Fibroblast of gingiva (primary cell): ENCODE data around the gene ROR1.

Experiments
- DNase-seq: peaks from one replicate; pipeline ENCODE4 v3.0.0-alpha.2; 2011; ENCODE audit warnings: low read depth

ROR1 gene

DNA sequence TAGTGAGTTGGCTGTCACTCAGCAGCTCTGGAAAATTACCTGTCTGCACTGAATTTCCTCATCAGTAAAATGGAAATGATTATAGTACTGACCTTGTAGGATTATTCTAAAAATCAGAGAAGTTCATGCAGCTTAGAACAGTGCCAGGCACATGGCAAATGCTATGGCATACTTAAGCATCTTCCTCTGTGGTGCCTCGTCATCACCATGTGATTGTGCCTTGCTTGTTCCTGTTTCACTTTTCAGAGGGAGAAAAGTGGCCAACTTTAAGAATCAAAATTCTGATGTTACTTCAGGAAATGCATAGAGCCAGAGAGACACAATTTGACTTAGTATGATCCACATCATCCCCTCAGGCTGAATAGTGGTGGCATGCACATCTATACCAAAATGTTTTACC is 203.6 kb downstream of the ROR1 start:
- DNase-seq, result no peak

DNA sequence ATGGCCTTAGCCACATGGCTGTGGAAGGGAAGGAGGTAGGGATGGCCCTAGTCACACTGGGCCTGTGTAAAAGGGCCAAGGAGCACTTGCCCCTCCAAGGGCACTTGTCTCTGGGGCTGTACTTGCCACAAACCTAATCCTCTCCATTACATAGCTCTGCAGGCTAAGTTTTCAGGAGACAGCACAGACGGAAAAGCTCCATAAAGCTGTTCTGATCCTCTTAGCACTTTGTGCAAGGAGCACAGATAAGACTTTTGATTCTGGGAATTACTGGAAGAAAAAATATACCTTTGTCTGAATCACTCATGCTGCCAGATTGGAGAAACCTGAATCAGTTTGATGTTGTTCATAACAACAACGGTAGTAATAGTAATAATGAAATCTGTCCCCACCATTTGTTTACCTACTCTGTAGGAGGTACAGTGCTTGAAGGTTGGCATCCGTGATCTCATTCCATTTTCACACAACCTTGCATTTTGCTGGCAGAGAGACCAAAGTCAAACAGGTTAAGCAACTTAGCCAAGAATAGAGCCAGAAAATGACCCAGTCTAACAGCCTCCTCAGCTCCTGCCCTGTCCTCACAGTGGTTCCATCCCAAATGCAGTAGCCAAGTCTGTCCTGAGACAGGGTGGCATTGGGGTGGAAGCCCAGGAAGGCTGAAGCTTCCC is 207.1 kb downstream of the ROR1 start:
- DNase-seq, result no peak

DNA sequence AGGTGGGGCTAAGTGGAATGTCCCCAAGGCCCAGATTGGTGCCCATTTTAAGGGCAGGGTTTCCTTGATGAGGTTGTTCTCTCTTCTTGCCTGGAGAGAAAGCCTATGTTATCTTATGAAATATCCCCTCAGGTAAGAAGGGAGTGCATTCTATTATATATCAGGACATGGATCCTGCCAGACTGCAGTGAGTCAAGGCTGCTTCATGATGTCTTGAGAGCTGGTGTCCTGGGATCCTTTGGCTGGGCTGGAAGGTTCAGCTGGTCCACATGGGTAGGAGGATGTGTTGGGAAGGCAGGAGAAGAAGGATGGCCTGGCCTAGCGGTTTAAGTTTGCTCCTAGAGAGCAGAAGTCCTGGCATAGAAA is 207.6 kb downstream of the ROR1 start:
- DNase-seq, result no peak

DNA sequence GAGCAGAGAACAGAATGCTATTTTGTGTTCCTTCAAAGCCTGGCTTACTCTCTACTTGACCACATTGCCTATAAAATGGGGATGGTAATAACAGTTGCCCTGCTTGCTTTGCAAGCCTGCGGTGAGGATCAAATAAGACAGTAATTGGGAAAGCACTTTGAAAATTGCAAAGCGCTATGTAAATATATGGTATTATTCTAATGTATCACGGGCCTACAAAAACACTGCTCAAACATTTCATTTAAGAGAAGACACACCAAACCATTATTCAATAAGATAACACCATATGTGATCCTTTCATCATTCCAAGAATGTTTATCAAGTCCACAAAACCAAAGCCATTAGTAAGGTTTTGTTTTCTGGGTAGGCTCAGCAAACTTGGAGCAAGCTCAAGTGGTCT is 208.4 kb downstream of the ROR1 start:
- DNase-seq, result no peak

DNA sequence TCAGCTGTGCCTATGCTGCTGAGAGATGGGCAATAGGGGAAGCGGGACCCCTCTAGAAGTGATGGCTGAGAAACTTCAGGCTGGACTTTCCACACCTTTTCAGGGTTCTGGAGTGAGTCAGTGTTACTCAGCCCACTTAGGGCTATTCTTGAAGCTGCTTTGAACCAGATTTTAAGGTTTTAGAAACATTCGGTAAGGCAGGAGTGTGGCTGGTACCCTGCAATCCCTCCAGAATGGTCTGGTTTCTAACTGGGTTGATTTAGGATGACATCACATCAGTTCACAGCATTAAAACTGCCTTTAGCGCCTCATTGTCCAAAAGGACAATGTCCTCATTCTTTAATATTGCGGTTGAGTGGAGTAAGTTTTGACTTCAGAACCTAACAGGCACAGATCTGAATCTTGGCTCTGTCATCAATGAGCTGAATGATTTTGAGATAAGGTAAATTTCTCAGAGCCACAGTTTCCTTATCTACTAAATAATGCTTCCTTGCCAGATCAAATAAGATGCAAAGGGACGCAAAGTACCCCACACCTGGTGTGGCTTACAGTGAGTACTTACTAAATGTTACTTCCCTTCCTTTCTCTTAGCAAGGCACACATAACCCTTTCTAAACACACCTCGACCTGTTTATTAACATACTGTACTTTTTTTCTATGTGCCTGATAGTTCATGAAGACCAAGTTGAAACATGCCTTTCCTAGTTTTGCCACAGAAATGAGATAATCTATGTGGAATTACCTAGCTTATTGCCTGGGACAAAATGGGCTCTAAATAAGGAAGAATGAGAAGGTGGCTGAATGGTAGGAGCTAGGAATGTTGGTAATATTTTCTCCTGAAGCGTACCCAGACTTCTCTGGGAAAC is 209.8 kb downstream of the ROR1 start:
- DNase-seq, result no peak

DNA sequence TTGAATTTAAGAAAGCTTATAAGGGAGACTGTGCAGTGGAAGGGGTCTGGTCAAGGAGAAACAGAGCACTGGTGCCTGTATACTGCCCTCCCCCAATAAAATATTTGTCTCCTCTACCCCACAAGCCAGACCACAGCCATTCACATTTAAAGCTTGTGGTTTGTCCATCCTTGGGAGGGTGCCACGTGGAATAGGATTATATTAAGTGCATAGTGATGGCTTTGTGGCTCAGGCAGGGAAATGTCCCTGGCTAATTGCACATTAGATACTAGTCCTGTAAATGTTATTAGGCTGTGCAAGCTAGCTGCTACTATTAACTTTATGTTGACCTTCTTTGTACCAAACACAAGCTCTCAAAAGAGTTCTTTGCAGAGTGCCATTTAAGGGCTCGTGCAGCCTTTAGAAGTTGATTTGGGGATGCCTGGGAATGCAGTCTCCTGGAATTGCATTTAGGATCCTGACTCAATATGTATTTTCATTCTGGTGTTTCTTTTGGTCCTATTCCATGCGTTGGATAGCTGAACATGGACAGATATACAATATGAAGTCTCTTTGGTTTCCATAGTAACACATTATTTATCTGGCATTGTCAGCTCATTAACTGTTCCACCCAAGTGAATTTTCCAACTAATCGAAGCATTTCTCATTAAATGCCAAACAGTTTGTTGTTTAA is 210.6 kb downstream of the ROR1 start:
- peak; percentile 15 for DNase-seq

DNA sequence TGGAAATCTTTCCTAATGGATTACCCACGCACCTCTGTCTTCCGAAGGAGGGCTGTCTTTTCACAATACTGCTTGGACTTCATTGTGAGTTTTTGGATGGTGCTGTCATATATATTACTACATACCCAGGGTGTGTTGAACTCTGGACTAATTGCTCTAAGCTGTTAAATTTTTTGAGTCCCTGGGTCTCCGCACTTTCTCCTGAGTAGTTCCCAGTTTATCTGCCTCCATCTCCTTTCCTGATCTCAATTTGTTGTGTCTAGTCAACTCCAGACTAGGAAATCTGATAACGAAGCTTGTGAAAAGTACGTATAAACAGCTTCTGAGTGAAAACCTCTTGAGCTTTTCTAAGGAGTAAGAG is 211.1 kb downstream of the ROR1 start:
- DNase-seq, result peak; percentile 34

DNA sequence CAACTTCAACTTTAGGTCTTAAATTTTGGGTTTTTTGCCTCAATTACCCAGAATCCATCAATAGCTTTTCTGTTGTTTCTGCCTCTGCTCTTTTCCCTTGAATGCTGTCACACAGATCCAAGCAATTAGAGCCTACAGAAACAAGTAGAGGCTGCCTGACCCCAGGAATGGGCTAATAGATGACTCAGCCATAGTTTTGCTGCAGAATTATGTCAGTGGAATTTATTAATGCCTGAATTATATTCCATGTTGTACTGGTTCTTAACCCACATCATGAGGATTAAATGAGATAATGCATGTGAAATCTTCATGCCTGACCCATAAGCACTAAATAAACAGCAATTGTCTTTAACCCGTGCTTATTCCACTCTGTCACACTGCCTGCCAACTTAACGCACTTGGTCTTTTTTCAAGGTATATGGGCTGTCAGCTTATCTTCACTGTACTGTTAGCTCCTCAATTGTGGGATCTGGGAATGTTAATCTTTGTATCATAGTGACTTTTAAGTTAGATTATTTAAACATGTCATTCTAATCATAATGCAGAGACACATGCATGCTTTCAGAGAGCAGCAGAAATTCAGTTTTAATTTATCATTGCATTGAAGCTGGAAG is 213.3 kb downstream of the ROR1 start:
- peak; percentile 32 for DNase-seq

DNA sequence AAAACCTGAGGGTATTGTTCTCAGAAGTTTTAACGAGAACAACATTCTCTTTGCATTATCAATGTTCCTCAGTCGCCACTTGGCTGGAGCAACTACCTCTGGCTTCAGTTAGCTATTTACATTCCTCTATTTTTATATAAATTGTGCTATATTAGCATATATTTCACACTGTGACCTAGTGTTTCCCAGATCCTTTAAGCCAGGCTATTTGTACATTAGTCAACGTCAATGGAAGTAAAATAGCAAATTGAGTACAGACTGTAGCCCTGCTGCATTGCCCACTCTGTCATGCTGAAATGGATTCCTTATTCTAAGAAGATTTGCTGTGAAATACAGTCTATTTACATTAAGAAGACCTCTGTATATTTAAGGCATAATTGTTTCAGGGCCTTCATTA is 213.8 kb downstream of the ROR1 start:
- DNase-seq, result no peak

DNA sequence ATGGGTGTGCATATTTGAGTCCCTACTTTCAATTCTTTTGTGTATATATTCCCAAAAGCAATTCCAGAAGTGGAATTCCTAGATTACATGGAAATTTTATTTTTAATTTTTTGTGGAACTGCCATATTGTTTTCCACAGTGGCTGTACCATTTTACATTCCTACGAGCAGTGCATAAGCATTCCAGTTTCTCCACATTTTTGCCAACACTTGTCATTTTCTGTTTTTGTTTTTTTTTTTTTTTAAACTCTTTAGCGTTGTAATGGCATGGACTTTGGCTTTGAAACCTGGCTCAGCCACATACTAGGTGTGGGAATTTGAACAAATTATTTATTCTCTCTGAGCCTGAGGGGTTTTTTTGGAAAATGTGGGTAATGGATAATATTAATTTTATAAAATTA is 215.1 kb downstream of the ROR1 start:
- no peak for DNase-seq

DNA sequence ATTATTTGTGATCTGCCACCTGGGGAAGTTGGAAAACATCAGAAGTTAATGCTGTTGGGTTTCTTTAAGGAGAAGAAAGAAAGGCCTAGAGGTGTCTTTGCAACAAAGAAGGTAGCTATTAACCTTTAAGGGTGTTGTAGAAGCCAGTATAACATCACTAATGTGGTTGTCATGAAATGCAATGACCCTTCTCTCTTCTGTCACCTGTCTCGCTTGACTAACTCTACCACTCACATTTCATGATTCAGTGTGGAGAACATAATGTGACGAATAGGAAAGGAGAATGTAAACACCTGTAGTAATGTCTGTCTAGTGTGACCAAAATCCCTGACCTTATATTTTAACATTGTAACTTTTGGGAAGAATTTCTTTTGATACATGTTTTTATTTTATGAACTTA is 217.9 kb downstream of the ROR1 start:
- no peak for DNase-seq

DNA sequence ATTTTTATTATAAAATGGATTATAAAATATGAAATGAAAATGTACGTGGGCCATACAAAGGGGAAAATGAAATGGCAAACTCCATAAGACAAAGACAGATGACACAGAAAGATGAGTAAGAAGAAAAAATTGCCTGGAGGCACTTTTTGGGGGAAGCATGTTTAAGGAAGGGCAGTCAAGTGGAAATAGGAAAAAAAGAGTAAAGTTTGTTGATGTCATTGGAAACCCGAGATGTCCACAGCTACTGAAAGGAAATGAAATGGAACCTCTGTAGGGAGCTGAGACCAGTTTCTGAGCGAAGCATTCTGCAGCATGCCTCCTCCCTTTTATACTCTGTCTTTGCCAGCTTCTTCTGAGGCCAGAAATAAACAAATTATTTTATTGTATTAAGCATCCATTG is 226.2 kb downstream of the ROR1 start:
- DNase-seq, result peak; percentile 86

DNA sequence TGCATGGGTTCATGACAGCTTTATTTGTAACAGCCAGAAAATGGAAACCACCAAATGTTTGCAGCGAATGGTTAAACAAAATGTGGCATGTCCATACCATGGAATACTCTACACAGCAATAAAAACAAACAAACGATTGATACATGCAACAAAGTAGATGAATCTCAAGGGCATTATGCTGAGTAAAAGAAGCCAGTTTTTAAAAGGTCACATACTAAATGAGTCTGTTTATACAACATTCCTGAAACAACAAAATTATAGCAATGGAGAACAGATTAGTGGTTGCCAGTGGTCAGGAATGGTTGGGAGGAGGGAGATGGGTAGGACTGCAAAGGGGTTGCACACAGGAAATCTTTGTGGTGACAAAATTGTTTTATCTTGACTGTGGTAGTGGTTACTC is 227.2 kb downstream of the ROR1 start:
- peak; percentile 82 for DNase-seq

DNA sequence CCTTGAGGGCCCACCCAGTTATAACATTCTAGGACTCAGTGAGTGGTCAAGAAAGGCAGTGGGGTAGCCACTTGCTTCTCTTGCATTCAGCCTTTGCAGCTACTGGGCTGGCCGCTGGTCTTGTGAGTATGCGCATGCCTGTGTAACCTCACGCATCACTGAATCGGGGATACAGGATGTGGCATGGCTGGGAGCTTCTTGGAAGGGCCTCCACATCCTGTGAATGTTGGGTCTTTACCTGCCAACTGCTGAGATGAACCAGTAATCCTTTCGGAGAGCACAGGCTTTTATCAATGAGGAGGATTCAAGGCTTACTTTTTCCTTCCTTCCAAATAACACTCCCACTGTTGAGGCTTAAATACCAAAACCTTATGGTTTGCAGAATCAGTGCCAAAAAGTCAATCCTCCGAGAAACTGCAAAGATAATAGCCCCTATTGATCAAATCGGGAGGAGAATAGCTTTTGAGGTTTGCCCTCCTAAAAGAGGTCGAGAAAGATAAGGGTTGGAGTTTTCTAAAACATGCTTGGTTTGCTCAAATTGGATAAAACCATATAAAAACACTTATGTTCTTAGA is 230.7 kb downstream of the ROR1 start:
- DNase-seq, result no peak

DNA sequence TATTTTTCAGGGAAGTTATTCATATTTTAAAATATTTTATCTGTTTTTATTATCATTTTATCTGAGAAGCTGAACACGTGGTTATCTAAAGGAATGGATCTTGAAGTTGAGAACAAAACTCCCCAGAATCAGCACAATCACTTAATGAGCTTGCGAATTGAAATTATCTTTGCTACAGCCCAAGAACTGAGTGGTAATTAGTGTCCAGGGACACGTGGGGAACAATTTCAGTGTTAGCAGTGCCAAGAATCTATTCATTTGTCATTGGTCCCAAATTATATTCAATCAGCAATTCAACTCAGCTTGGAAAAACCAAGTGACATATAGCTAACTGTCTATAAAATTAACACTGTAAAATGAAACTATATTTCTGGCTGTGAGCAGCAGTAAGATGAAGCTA is 232.0 kb downstream of the ROR1 start:
- no peak for DNase-seq

DNA sequence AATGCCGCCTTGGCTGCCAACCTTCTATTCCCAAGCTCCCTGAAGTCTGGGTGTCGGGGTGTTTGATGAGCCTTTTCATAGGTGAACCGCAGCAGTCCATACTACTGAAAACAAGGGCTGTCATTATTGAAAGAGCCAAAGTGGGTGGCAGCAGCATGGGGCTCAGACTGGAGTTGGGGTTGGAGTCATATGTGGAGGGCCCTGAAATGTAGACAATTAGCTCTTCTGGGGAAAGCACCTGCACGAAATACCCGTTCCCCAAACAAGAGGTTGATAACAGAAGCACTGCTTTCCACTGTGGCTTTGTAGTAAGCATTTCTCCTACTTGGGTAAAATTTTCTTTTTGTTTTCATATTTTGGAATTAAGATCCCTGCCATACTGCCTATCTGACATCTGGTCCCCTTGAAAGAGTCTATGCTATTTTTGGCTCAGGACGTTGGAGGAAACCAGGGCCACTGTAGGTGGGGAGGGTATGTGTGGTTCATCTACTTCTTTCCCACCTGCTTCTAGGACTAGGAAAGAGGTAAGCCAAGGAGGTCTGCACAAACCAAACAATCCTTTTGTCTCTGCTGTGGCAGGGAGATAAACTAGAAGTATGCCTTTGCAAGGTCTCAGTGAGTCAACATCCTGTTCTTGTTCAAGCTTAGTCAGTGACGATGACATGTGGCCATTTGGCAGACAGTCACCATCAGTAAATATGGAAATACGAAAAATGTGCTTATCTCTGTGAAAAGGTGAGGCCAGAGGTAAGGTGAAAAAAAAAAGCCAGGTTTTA is 232.6 kb downstream of the ROR1 start:
- DNase-seq, result peak; percentile 57

DNA sequence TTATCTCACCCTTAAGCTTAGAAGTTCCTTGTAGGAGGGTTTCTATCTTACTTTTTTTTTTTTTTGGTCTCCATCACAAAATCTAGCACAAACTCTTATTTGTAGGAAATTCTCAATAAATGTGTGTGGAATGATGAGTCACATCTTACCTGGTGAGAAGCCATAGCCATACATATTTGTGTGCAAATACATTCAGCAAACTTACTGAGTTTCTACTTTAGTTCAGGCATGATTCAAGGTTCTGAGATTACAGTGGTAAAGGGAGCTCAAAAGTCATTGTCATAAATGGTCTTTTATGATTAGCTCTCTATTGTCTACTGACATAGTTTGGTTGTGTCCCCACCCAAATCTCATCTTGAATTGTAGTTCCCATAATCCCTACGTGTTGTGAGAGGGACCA is 236.5 kb downstream of the ROR1 start:
- DNase-seq, result no peak

DNA sequence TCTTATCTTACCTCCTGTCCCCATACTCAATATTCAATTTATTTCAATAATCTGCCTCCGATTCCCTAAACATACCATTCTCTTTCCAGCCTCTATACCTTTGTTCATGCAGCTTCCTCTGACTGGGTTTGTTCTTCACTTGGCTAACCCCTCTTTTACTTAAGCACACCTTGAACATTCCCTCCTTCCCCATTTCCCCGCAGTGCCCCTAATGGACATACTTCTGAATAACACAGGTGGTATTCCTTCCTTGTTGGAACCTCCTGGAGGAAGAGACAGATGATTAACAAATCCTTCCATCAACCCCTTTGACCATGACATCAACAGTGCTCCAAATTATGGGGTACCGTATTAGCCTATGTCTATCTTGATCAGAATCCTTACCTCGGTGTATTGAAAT is 239.6 kb downstream of the ROR1 start:
- no peak for DNase-seq

DNA sequence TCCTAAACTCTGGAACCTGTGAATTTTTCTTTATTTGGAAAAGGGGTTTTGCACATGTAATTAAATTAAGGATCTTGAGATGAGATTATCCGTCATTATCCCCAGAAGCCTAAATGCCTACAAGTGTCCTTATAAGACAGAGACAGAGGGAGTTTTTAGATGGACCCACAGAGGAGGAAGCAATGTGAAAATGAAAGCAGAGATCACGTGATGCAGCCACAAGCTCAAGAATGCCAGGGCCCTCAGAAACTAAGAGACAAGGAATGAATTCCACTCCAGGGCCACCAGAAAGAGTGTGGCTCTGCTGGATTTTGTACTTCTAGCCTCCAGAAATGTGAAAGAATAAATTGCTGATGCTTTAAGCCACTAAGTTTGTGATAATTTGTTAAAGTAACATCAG is 246.0 kb downstream of the ROR1 start:
- DNase-seq, result peak; percentile 75

DNA sequence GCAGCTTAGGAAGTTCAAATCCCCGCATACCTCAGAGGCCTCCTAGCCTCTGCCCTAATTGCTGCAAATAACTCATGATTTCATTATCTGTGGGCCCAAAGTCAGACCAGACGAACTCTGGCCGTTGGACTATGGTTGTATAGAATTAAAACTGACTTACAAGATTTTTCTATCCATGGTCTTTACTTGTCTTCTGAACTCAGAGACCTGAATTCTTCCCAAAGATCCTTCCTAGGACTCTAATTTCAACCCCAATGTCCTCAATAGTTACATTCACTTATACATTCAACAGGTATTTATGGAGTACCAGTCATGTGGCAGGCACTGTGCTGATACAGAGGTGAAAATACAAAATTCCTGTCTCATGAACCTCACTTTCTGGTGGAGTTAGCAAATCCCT is 247.2 kb downstream of the ROR1 start:
- DNase-seq, result no peak

DNA sequence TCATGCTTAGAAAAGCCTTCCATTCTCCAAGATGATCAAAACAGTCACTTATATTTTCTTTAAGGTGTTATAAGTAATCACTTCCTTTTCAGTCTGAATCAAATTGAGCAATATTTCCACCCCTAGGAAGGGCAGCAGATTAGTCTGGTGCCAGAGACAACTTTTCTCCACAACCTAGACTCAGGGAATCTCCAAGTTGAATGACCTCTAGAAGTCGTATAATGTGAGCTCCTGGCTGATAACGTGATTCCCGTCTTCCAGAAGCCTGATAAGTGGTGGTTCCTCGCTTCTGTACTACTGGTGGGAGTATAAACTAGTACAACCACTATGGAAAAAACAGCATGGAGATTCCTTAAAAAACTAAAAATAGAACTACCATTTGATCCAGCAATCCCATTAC is 251.2 kb downstream of the ROR1 start:
- no peak for DNase-seq

DNA sequence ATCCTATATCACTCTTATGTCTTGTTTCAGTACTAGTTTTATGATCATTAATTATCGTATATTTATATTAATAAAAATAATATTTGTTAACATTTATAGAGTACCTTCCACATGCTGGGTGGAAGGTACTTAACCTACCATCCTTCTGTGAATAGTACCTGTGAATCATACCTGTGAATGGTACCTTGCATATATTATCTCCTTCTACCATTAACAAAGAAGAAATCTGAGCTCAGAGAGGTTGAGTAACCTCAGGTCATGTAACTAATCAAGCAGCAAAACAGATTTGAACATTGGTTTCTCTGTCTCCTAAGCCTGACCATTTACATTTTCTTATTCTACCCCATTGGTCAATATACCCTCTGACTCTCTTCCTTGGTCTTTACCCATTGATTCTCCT is 255.2 kb downstream of the ROR1 start:
- no peak for DNase-seq
